Lower leg skin (tissue), 4 donors: ENCODE data around the gene DCAF15. TPM values are rescaled to one million over a fixed set of nuclear protein-coding genes. Genes with fewer than 3 reads are reported as not detected.

ENCODE experiments used
- DNase-seq, 2 donors: peaks; one replicate each; pipeline ENCODE4 v3.0.0-alpha.2; 2019; ENCODE audit warnings: low spot score in 2 of 2
- H3K4me3 ChIP-seq: fragments of 200-600 bp; sonication (generic); 2 replicates; pipeline ENCODE4 v1.5.1; 2017; ENCODE audit warnings: mild to moderate bottlenecking, low read depth; ENCODE audit not compliant: poor library complexity, severe bottlenecking
- CTCF ChIP-seq, 3 donors: fragments of 450-650 bp; IDR thresholded peaks; one replicate each; pipeline ENCODE4 v1.5.1; 2016; ENCODE audit warnings: antibody characterized with exemption in 3 of 3, mild to moderate bottlenecking in 3 of 3, moderate library complexity in 2 of 3
- POLR2A ChIP-seq, 2 donors: fragments of 450-650 bp; IDR thresholded peaks; one replicate each; pipeline ENCODE4 v1.6.1; 2016 to 2017; ENCODE audit warnings: antibody characterized with exemption in 2 of 2, mild to moderate bottlenecking in 1 of 2, moderate library complexity in 1 of 2
- WGBS, 2 donors: methylation state at CpG; one replicate each; pipeline ENCODE4 v1.1.5; 2018; 5-methylcytosine and 5-hydroxymethylcytosine counted together
- intact Hi-C: fragments of 100-400 bp; cut with DNase I; formaldehyde crosslinking; loops from one replicate; pipeline ENCODE4 v1.15.0; 2023; ENCODE audit warnings: low total_unique reads
- total RNA-seq, 4 donors: library from RNA; depleted of rRNA; stranded (reverse); fragments of >200 nt; gene quantifications; one replicate each; pipeline ENCODE4 v1.1.0, GENCODE V29; 2016

Gene DCAF15
- total RNA-seq, 4 donors from 2014 or later = 31.8 to 51.7 (median 43.0) TPM

GRCh38 chr19:13996928-13997630, 44.8 kb downstream of the DCAF15 start:
- WGBS, 2 donors = 92 to 93% methylated on average over 22 of the region's 22 CpGs
- no peak for TF ChIP-seq CTCF (IDR thresholded peaks at IDR 0.05)
- TF ChIP-seq POLR2A (IDR thresholded peaks at IDR 0.05) = no peak
- H3K4me3 ChIP-seq = no peak overlapping the region
- no peak for DNase-seq
- intact Hi-C loops = no loop called here

GRCh38 chr19:13997631-13997962, 45.3 kb downstream of the DCAF15 start:
- intact Hi-C loops = no loop called here
- no peak for DNase-seq
- H3K4me3 ChIP-seq = no peak overlapping the region
- WGBS, 2 donors = 85 to 91% methylated on average over 4 to 6 of the region's 6 CpGs
- TF ChIP-seq CTCF (IDR thresholded peaks at IDR 0.05) = no peak
- no peak for TF ChIP-seq POLR2A (IDR thresholded peaks at IDR 0.05)

GRCh38 chr19:13998426-13998825, 46.1 kb downstream of the DCAF15 start:
- 85 to 94% methylated on average over 1 of the region's 1 CpG for WGBS, 2 donors
- DNase-seq = no peak
- intact Hi-C loops = no loop called here
- no peak for TF ChIP-seq POLR2A (IDR thresholded peaks at IDR 0.05)
- TF ChIP-seq CTCF (IDR thresholded peaks at IDR 0.05) = no peak
- H3K4me3 ChIP-seq = no peak overlapping the region

GRCh38 chr19:13999085-13999484, 46.8 kb downstream of the DCAF15 start:
- intact Hi-C loops = no loop called here
- 96% methylated on average over 3 of the region's 3 CpGs for WGBS, 2 donors
- no peak for TF ChIP-seq CTCF (IDR thresholded peaks at IDR 0.05)
- no peak overlapping the region for H3K4me3 ChIP-seq
- DNase-seq = no peak

- TF ChIP-seq CTCF (IDR thresholded peaks at IDR 0.05) (no peak), POLR2A (IDR thresholded peaks at IDR 0.05) (no peak)
- intact Hi-C loops = no loop called here
- WGBS, 2 donors = 54 to 62% methylated on average over 13 of the region's 13 CpGs
- no peak overlapping the region for H3K4me3 ChIP-seq
- no peak for DNase-seq
Observed at GRCh38 chr19:14000691-14001375, 48.5 kb downstream of the DCAF15 start.
